GM18498 (cell line): ENCODE data around the gene SATB1.

ENCODE experiments used
- ATAC-seq: cut with Tn5 transposase; IDR thresholded peaks from one replicate; pipeline ENCODE4 v1.9.1; 2021; ENCODE audit warnings: mild to moderate bottlenecking, moderate library complexity; ENCODE audit not compliant: unreplicated experiment

SATB1 gene

DNA sequence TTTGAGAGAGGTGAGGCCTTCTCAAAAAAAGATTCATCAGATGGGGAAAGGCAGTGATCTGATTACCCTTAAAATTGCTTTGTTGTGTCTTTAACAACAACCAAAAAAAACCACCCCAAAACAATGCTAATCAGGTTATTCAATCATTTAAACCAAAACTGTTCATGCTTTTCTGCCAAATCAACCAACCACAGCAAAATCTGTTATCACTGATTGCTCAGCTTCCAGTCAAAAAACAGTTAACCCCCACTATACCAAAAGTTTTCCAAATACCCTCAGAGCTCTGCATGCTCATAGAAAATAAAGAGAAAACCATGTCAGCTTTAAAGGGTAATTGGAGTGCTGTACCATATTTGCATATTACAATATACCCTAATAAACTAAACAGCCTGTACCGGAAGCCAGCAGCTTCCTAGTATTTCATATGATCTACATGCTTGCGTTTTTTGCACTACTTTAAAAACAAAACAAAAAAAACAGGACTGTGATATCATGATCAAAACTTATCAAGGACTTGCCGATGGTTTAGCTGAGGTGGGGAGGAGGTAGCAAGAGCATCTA lies 22.8 kb downstream of the SATB1 start:
- ATAC-seq = no peak

- no peak for ATAC-seq
Observed at GRCh38 chr3:18401300-18401961, 23.7 kb downstream of the SATB1 start.

- no peak for ATAC-seq
Observed at GRCh38 chr3:18398448-18398847, 26.7 kb downstream of the SATB1 start.

DNA sequence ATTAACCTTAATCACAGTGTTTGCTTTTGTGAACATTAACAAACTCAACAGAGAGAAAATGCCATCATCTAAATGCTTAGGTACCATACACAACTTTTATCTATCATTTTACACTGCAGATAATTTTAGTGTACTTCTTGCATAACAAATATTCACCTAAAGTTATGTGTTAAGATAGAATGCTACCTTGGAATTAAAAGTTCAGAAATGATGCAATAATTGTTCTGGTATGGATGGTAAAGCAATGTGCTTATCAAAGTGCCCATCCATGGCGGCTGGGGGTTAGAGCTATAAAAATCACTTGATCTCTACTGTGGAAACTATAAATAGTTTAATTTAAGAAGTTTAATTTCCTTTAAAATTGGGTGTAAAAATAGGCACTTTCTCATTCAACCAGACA lies 28.7 kb downstream of the SATB1 start:
- no peak for ATAC-seq

- ATAC-seq = no peak
Observed at GRCh38 chr3:18394384-18394995, 30.6 kb downstream of the SATB1 start.

DNA sequence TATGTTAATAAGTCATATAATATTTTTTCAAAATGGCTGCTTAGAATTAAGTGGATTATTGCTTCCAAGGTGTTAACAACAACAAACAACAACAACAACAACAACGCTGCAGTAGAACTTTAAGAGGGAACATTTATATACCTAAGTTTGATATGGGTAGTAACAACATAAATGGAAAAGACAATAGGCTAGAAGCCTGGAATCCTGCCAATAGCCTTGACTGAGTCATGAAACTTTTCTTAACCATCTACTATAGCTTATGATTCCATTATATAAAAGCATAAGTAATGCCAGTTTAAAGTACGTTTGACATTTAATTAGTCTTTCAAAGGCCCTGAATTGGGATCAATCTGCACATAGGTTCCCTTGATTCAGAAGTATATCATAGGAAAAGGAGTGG lies 31.2 kb downstream of the SATB1 start:
- ATAC-seq = no peak

GRCh38 chr3:18390024-18390660 lies 35.0 kb downstream of the SATB1 start:
- no peak for ATAC-seq

DNA sequence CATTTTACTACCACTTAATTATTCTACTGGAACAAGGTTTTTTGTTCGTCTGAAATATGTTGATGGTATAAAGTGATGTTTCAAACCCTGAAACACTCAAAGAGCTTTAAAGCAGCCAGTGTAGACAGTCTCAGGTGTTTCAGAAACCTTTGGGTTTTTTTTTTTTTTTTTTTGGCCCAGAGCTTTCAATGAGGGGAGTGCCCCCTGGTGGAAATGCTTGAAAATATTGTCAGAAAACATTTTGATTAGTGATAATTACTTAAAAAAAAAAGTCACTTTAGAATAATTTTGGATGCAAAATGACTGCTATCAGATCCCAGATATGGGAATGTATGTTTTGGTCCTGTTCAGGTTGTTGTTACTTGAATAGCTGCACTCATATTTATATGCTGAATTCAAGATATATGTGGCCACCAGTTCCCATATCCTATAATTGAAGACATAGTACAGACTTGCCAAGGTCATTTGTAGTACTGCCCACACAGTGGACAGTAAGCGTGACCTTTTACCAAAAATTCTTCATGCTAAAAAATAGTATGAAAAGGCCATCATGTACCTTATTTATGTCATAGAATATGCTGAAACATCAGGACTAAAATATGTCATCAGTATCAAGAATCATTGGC lies 35.9 kb downstream of the SATB1 start:
- no peak for ATAC-seq

DNA sequence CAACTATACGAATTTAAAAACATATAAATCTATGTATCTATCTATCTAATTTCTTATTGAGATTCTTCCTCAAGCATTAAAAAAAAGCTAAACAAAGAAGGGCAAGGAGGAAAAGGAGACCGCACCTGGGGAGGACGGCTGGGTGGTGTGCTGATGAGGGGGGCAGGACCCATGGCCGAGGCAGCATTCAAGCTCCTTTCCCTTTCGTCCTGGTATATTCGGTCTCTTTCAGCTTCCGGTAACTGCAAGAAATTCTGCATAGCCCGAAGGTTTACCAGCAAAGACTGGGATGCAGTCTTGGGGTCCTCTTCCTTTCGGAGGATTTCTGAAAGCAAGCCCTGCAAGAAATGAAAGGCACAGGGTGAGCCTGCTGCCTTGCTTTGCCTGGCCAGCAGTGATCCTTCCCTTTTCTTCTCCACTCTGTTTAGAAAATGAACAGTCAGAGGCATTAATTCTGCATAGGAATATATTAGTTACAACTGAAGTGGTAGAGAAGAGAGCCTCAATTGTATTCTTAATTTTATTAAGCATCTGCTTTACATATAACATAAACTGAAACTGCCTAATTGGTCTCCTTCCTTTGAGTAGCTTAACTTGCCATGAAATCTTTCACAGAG lies 38.8 kb downstream of the SATB1 start:
- ATAC-seq = no peak

- ATAC-seq = no peak
Observed at GRCh38 chr3:18385706-18386105, 39.4 kb downstream of the SATB1 start.

DNA sequence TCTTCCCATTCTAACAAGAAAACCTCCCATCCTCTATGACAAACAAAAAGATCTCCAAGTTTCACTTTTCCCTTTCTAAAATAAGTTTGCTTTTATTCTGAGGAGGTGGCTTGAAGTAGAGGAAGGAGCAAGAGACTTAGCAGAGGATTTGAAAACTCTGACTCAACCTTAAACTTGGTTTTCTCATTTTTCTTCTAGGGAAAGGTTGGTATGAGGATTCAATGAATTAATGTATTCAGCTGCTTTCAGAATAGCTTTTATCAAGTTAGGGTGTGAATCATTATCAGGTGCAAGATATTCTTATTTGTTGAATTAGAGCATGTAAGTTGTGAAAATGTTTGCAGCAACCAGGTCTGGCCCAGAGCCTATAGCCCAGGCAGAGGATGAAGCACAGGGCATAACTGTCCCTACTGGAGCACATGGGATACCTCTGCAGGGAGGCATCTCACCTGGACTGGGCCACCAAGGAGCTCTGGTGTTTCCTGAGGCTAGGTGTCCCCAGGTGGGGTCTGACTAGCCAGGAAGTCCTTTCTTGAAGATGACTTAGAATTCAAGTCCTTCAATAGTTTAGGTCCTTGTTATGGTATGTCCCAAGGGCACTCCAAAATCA lies 42.3 kb downstream of the SATB1 start:
- ATAC-seq = no peak

DNA sequence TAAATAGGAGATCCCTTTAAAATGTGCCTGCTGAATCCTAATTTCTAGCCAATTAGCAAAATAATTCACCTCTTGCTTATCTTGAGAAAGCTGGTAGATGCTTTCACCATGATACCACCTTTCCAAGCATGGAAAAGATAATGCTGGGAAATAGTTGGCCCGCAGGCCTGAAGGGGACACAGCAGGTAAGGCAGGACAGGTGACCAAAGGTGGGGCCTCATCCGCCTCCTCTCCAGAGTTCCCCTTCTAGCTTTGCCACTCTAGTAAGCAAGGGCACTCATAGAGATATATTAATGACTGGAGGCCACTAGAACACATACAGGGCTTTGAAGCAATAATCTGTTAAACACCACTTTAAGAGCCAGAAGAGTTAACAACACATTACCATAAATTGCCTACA lies 45.5 kb downstream of the SATB1 start:
- no peak for ATAC-seq

- no peak for ATAC-seq
Observed at GRCh38 chr3:18378218-18378617, 46.9 kb downstream of the SATB1 start.

- no peak for ATAC-seq
Observed at GRCh38 chr3:18376682-18377081, 48.5 kb downstream of the SATB1 start.

DNA sequence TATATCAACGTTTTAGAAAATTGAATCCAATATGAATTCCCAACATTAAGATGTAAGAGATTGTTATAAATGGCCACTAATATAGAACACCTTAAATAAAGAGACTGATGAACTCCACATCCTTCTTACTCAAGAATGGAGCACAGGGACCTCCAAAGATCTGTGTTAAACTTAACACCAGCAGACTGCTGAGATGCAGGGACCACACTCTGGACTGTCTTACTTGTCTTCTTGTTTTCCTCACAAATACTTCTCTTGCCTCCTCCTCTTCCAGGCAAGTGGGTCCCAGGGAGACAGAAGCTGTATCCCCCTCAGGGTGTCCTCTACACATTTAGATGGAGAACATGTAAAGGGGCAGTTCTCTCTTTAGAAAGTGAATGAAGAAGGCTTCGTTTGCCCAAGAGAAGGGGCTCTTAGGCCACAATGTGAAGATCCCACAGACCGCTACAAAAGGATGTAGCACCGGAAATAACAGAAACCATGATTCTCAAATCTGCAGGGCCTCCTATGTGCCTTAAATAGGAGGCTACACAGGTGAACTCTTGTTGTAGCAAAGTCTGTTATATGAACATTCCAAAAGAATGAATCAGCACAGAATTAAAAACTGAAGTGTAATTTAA lies 52.2 kb downstream of the SATB1 start:
- no peak for ATAC-seq

GRCh38 chr3:18370672-18371071 lies 54.5 kb downstream of the SATB1 start:
- no peak for ATAC-seq

- no peak for ATAC-seq
Observed at GRCh38 chr3:18369551-18370185, 55.5 kb downstream of the SATB1 start.

DNA sequence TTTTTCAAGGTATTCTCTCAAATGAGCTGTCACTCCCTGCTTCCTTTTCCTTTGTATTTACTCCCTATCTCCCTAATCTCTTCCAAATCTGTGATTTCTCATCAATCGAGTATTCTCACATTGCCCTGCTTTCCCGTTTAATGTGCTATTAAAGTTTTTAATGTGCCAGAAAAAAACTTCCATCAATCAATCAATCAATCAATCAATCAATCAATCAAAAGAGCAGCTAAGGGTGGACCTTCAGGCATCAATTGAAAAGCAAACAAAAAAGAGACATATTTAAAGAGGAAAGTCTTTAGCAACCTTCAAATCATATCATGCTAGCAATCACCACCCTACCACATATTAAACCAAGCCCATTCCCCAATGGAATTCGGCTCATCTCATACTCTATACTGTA lies 58.9 kb downstream of the SATB1 start:
- no peak for ATAC-seq

DNA sequence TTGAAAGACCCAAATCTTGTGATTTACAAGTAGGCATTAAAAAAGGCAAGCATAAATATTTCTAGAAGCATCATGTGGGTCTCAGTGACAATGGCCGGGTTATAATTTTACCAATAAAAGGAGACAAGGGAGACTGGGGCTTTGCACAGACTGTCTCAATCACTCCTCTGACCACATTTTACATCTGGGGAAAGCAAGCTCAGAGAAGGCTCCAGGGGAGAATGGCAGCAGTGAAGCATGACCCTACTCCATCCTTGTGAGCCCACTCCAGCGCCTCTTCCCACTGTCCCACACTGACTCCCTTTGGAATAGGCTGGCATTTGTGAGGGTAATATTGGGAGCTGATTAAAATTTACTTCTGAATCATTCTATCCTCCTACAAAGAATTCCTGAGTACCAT lies 61.8 kb downstream of the SATB1 start:
- no peak for ATAC-seq

DNA sequence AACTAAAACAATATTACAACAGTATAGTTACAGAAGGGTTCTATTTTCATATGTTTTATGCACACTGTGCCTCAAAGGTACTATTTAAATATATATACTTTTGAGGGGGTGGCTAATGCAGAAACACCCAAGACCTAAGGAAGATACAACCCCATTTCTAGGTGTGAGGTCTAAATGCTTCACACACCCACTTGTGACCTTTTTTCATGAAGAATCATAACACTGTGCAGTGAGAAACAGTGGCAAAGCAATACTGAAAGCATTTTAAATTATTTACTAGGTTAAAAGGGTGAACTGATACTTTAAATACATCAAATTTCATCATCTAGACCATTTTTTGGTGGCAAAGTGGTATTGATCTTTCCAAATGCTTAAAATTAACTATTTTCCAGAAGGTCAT lies 67.4 kb downstream of the SATB1 start:
- no peak for ATAC-seq
